ENCODE results near the gene SERPINA1. TPM values are rescaled to one million over a fixed set of nuclear protein-coding genes. Genes with fewer than 3 reads are reported as not detected.

SERPINA1 gene
- total and polyA plus RNA-seq, 2 of the 13 experiments (the other 11 are each of a cell fraction or from before 2014, with no cell fraction given): 3,266 to 11,015 TPM

- TF ChIP-seq ZSCAN12 (CRISPR knock-in tag; IDR thresholded peaks at IDR 0.05): no peak
- no peak for TF ChIP-seq MXD4 (CRISPR knock-in tag; IDR thresholded peaks at IDR 0.05)
- TF ChIP-seq TBX2 (CRISPR knock-in tag; IDR thresholded peaks at IDR 0.05; ENCODE audit: borderline replicate concordance): no peak
- TF ChIP-seq BRCA1 (CRISPR knock-in tag; IDR thresholded peaks at IDR 0.05): no peak
- no peak for TF ChIP-seq MAZ (IDR thresholded peaks at IDR 0.05; ENCODE audit: borderline replicate concordance, low read depth, low read length)
- peak; percentile 53 for TF ChIP-seq MAZ (CRISPR knock-in tag; IDR thresholded peaks at IDR 0.05; ENCODE audit: low read depth)
- peak; percentile 44; the same call in 1 of the 2 replicates for TF ChIP-seq REL (CRISPR knock-in tag; conservative IDR thresholded peaks at IDR 0.05)
- TF ChIP-seq, protein P1, sequence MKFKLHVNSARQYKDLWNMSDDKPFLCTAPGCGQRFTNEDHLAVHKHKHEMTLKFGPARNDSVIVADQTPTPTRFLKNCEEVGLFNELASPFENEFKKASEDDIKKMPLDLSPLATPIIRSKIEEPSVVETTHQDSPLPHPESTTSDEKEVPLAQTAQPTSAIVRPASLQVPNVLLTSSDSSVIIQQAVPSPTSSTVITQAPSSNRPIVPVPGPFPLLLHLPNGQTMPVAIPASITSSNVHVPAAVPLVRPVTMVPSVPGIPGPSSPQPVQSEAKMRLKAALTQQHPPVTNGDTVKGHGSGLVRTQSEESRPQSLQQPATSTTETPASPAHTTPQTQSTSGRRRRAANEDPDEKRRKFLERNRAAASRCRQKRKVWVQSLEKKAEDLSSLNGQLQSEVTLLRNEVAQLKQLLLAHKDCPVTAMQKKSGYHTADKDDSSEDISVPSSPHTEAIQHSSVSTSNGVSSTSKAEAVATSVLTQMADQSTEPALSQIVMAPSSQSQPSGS (CRISPR knock-in tag; IDR thresholded peaks at IDR 0.05): no peak
- TF ChIP-seq, protein P2, sequence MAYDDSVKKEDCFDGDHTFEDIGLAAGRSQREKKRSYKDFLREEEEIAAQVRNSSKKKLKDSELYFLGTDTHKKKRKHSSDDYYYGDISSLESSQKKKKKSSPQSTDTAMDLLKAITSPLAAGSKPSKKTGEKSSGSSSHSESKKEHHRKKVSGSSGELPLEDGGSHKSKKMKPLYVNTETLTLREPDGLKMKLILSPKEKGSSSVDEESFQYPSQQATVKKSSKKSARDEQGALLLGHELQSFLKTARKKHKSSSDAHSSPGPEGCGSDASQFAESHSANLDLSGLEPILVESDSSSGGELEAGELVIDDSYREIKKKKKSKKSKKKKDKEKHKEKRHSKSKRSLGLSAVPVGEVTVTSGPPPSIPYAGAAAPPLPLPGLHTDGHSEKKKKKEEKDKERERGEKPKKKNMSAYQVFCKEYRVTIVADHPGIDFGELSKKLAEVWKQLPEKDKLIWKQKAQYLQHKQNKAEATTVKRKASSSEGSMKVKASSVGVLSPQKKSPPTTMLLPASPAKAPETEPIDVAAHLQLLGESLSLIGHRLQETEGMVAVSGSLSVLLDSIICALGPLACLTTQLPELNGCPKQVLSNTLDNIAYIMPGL (CRISPR knock-in tag; IDR thresholded peaks at IDR 0.05; ENCODE audit: borderline replicate concordance in 1 of 2, low read depth in 1 of 2): no peak; a peak in 2 of 4 replicates
- no peak for TF ChIP-seq IRX3 (CRISPR knock-in tag; IDR thresholded peaks at IDR 0.05; ENCODE audit: borderline replicate concordance, low read depth)
- peak; percentile 71 for TF ChIP-seq RCOR2 (CRISPR knock-in tag; IDR thresholded peaks at IDR 0.05)
- TF ChIP-seq CREM (IDR thresholded peaks at IDR 0.05): no peak
- TF ChIP-seq CREM (CRISPR knock-in tag; IDR thresholded peaks at IDR 0.05): no peak
- no peak for TF ChIP-seq RFX1 (IDR thresholded peaks at IDR 0.05)
- peak; percentile 96 for TF ChIP-seq ZMYM3 (CRISPR knock-in tag; IDR thresholded peaks at IDR 0.05)
- TF ChIP-seq ZNF569 (CRISPR knock-in tag; IDR thresholded peaks at IDR 0.05; ENCODE audit: borderline replicate concordance): no peak
- peak; percentile 53; the same call in 1 of the 2 replicates for TF ChIP-seq ZNF30 (CRISPR knock-in tag; IDR thresholded peaks at IDR 0.05)
- TF ChIP-seq KAT8 (CRISPR knock-in tag; IDR thresholded peaks at IDR 0.05): no peak; the same call in 1 of the 2 replicates
These were observed 12.1 kb downstream of the SERPINA1 start (continued) for GRCh38 chr14:94376108-94376975.
